Measurements from ENCODE around the gene GMPR2.

The GMPR2 gene

DNA sequence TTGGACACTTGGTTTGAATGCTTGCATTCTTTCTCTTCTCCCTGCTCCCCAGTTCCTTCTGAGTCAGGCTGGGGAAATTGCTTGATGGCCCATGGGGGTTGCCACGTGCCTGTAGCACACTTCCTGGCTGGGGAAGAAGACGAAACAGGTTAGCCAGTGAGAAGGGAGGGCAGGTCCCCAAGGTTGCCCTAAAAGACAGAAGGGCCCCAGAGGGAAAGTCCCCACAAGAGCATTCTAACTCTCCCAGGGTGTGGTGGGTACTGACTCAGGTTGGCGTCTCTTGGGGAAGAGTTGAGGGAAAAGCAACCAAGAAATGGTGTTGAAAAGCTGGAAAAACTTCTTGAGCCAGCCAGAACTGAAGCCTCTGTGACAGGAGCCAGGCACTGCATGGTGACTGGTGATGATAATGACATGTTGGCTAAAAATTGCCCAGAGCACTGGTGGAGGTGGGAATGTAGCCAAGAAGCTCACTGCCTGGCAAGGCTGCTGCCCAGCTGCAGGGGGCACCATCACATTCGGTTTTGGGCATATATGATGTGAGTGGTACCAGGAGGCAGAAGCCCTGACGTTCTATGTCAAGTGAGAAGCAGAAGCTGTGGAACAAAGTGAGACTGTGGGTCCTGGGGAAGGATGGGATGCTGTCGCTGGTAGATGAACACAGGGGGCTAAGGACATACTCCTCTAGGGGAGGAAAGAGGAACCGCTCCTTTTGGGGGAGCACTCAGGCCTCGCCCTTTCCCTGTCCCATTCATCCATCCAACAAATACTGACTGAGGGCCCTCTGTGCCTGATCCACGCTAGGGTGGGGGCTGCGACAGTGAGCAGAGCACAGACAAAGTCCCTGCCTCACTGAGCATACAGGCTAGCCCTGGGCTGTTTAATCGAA is 46.8 kb downstream of the GMPR2 start:
- ATAC-seq (replicated peaks) (peak; percentile 89), DNase-seq (peak; percentile 67)
- H3K36me3 Mint-ChIP-seq, result peaks cover 8 to 15% of the 10 kb centered on the region in 2 donors
- peak overlapping the region; percentile 8 to 36 for H3K4me3 Mint-ChIP-seq
- peaks cover 62 to 76% of the 10 kb centered on the region in 2 donors for H3K4me1 Mint-ChIP-seq
- H3K27me3 Mint-ChIP-seq, result no peaks in the 10 kb centered on the region
- peaks cover 7 to 8% of the 10 kb centered on the region in 2 donors for H3K9me3 Mint-ChIP-seq
- peak overlapping the region; percentile 81 for H3K27ac Mint-ChIP-seq

DNA sequence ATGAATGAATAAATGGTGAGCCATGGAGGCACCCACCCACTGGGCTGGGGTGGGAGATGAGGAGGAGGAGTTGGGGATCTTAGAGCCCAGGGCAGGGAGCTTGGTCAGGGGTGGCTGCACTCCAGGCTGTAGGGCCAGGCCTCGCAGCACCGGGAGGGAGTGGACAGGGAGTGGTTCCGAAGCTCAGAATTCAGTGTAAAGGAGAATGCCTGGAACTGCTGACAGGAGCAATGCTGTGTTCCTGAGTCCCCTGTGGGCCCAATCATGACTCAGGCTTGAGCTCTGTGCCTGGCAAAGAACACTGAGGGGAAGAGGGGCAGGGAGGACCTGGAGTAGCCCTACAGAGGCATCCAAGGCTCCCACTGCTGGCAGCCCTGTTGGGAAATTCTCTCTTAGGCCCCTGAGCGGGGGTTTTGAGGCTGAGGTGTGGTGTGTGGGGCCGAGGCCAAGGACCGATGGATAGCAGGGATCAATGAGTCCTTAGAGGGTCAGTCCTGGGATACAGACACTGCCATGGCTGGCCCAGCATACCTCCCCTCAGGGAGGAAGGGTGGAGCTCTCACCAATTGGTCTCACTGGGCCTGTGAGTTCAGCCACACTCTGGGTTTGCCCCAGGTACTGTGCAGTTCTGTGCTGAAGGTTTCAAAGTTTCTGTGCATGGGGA is 48.2 kb downstream of the GMPR2 start:
- peaks cover 56 to 72% of the 10 kb centered on the region in 2 donors for H3K4me1 Mint-ChIP-seq

DNA sequence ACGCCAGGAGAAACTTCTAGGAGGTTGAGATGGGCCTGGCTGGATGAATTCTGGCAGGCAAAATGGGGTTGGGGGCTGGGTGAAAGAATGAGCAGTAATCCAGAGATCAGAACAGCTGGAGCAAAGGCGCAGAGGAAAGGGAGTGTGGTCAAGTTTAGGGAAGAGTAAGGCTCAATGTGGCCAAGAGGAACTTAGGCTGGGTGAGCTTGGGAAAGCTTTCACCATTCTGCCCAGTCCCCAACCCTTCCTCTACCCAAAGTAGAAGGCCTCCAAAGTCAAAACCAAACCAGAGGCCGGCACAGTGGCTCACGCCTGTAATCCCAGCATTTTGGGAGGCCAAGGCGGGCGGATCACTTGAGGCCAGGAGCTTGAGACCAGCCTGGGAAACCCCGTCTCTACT is 48.9 kb downstream of the GMPR2 start:
- Mint-ChIP-seq H3K27me3 (no peaks in the 10 kb centered on the region), H3K4me1 (peaks cover 54 to 69% of the 10 kb centered on the region in 2 donors), H3K4me3 (no peak overlapping the region), H3K27ac (no peak overlapping the region), H3K36me3 (peaks cover 12 to 15% of the 10 kb centered on the region in 2 donors), H3K9me3 (peaks cover 7 to 8% of the 10 kb centered on the region in 2 donors)
- no peak for DNase-seq
- ATAC-seq (replicated peaks), result no peak

More for the DNA sequence above, 48.2 kb downstream of the GMPR2 start:
- no peaks in the 10 kb centered on the region for H3K27me3 Mint-ChIP-seq
- no peak overlapping the region for H3K4me3 Mint-ChIP-seq
- peaks cover 9 to 15% of the 10 kb centered on the region in 2 donors for H3K36me3 Mint-ChIP-seq
- ATAC-seq (replicated peaks) (no peak), DNase-seq (no peak)
- peaks cover 7 to 8% of the 10 kb centered on the region in 2 donors for H3K9me3 Mint-ChIP-seq
- peak overlapping the region; percentile 91 for H3K27ac Mint-ChIP-seq

DNA sequence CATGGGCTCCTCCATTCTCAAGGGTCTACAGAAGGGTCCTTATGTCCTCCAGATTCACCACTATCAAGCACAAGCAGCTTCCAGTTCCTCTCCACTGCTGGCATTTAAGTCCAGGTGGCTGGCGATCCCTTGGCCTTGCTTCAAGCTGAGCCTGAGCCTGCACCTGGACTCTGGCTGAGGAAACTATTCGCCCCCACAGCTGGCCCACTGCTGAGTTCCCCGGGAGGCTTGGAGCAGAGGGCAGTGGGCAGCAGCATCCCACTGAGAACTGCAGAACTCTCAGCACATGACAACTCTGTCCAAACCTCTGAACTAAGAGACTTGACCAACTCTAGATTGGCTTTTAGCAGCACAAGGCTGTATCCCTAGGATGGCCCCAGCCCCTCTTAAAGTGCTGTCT is 50.0 kb downstream of the GMPR2 start:
- no peak overlapping the region for H3K4me3 Mint-ChIP-seq
- peaks cover 47 to 63% of the 10 kb centered on the region in 2 donors for H3K4me1 Mint-ChIP-seq
- H3K9me3 Mint-ChIP-seq, result peaks cover 7 to 8% of the 10 kb centered on the region in 2 donors
- ATAC-seq (replicated peaks) (no peak), DNase-seq (no peak)
- H3K27me3 Mint-ChIP-seq, result no peaks in the 10 kb centered on the region
- H3K27ac Mint-ChIP-seq, result no peak overlapping the region
- peaks cover 12 to 13% of the 10 kb centered on the region in 2 donors for H3K36me3 Mint-ChIP-seq

DNA sequence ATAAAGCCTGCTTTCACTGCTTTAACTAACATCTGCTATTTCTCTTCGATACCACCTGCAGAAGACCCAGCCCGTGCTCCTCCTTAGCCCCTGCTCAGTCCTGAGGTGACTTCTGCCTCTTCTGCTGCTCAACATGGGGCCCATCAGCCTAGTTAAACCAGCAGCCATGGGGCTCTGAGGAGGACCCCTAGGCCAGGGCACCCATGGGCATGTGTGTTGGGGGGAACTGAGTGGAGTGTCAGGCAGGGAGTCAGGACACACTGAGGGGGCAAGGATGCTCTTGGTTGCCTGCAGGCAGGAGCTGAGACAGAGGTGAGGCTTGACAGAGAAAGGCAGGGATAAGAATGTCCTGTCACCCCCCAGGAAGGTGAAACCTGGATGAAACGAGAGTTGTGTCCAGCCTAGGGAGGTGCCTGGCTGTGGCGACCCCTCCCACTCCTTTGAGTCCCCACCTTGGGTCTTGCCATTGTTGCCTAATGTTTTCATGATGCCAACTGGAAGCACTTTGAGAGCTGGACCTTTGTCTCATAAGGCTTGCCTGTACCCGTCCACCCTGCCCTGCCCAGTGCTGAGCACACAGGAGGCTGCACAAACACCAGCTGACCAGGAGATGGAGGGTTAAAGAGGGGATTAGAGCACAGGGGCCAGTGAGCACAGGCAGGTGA is 51.2 kb downstream of the GMPR2 start:
- peaks cover 4 to 9% of the 10 kb centered on the region in 2 donors for H3K36me3 Mint-ChIP-seq
- H3K27ac Mint-ChIP-seq, result no peak overlapping the region
- peaks cover 41 to 60% of the 10 kb centered on the region in 2 donors for H3K4me1 Mint-ChIP-seq
- DNase-seq, result no peak
- no peaks in the 10 kb centered on the region for H3K27me3 Mint-ChIP-seq
- H3K9me3 Mint-ChIP-seq, result no peaks in the 10 kb centered on the region
- no peak overlapping the region for H3K4me3 Mint-ChIP-seq
- ATAC-seq (replicated peaks), result no peak

DNA sequence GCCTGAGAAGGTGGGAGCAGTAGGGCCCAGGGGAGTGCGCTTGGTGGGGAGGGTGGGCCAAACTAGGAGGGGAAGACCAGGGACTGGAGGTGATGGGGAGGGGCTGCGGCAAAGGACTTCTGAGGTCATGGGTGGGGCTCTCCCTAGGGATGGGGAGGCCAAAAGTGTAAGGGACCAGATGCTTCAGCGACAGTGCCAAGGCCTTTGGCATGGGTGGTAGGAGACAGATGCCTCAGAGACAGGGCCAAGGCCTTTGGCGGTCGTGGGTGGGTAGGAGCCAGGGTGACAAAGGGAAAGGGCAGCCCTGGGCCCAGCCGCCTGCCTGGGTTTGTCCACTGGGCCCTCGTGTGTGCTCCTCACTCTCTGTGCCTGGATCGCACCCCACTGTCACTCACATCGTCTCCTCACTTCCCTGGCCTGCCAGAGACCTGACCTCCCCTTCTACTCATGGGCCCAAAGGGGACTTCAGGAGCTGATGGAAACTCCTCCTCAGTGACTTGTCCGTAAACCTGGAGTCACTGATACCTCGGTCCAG is 51.8 kb downstream of the GMPR2 start:
- ATAC-seq (replicated peaks) (no peak), DNase-seq (no peak)
- H3K27me3 Mint-ChIP-seq, result no peaks in the 10 kb centered on the region
- no peak overlapping the region for H3K27ac Mint-ChIP-seq
- peaks cover 36 to 60% of the 10 kb centered on the region in 2 donors for H3K4me1 Mint-ChIP-seq
- no peaks in the 10 kb centered on the region for H3K9me3 Mint-ChIP-seq
- H3K36me3 Mint-ChIP-seq, result peaks cover 4 to 9% of the 10 kb centered on the region in 2 donors
- no peak overlapping the region for H3K4me3 Mint-ChIP-seq

DNA sequence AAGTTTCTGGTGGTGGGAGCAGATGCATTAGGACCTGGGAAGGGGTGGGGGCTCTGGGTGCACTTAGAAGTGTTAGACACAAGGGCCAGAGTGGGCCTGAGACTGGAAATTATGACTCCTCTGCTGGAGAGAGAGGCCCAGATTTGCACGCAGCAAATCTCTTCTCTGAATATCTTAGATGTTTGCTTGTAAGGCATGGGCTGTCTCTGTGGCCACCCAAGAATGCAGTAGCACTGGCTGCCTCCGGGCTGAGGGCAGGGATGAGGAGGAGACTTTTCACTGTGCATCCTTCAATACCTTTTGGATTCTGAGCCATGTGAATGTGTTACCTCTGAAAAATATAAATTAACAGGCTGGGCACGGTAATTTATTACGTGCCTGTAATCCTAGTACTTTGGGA is 52.6 kb downstream of the GMPR2 start:
- Mint-ChIP-seq H3K27me3 (no peaks in the 10 kb centered on the region), H3K9me3 (no peaks in the 10 kb centered on the region), H3K4me3 (no peak overlapping the region), H3K27ac (no peak overlapping the region), H3K36me3 (peaks cover 5 to 15% of the 10 kb centered on the region in 2 donors), H3K4me1 (peaks cover 34 to 60% of the 10 kb centered on the region in 2 donors)
- ATAC-seq (replicated peaks) (no peak), DNase-seq (no peak)

DNA sequence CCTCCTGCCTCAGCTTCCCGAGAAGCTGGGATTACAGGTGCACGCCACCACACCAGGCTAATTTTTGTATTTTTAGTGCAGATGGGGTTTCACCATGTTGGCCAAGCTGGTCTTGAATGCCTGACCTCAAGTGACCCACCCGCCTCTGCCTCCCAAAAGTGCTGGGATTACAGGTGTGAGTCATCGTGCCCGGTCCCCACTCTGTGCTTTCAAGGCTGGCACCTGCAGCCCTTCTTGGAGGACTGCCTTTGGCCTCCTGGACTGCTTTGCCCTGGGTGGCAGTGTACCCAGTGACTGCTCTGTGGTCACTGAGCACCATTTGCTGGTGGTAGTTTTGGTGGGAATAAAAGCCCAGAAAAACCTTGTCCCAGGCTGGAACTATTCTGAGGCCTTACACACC is 54.3 kb downstream of the GMPR2 start:
- ATAC-seq (replicated peaks) (no peak), DNase-seq (no peak)
- Mint-ChIP-seq H3K4me3 (no peak overlapping the region), H3K27ac (no peak overlapping the region), H3K4me1 (peaks cover 25 to 51% of the 10 kb centered on the region in 2 donors), H3K36me3 (peaks cover 16 to 31% of the 10 kb centered on the region in 2 donors), H3K9me3 (no peaks in the 10 kb centered on the region), H3K27me3 (no peaks in the 10 kb centered on the region)

Data from stimulated activated naive B cell treated with anti-CD40 and anti-IgM and Interleukin-4, amounts not matched to agents 10 μg/mL and 1 μg/mL and 100 μg/mL, for 72 hours (primary cell).